Endometrium (tissue), 2 donors: ENCODE measurements around the gene ERFL.
"Not testable (repeated sequence)": the region's sequence is repeated elsewhere in the genome, so short reads cannot be mapped to it uniquely, and the experiment has no call there.

Source experiments
- FAIRE-seq: peaks from 2 replicates; lab custom pipeline; 2012; peaks lifted over from hg19 to GRCh38; lab: Jason Lieb, UNC
- donor health status: control.
- donor health status: control.

The ERFL gene

DNA sequence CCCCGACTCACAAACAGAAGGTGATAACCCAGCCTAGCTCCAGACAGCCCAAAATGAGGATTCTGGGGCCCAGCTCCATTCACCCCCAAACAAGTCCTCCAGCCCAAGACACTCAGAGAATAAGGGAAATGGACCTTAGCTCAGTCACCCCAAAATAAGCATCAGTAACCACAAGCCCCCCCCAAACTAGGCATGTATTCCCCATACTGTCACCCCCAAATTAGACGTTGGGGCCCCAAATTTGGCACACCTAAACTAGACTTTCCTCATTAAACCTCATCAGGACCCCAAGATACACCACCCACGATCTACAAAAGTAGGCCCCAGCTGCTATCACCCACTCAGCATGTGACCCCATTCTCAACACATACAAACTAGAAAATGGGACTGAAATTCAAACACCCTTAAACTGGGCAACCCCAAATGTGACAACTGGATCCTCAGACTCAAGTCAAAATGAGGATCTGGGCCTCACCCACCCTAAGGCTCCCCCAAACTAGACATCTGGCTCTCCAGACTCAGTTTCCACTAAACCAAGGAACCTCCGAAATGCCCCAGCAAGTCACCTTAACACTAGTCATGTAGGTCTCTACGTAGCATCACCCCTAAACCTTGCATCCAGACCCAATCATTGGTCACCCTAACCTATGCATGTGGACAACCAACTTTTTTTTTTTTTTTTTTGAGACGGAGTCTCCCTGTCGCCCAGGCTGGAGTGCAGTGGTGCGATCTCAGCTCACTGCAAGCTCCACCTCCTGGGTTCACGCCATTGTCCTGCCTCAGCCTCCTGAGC, 13.4 kb upstream of the ERFL start:
- no peak for FAIRE-seq

DNA sequence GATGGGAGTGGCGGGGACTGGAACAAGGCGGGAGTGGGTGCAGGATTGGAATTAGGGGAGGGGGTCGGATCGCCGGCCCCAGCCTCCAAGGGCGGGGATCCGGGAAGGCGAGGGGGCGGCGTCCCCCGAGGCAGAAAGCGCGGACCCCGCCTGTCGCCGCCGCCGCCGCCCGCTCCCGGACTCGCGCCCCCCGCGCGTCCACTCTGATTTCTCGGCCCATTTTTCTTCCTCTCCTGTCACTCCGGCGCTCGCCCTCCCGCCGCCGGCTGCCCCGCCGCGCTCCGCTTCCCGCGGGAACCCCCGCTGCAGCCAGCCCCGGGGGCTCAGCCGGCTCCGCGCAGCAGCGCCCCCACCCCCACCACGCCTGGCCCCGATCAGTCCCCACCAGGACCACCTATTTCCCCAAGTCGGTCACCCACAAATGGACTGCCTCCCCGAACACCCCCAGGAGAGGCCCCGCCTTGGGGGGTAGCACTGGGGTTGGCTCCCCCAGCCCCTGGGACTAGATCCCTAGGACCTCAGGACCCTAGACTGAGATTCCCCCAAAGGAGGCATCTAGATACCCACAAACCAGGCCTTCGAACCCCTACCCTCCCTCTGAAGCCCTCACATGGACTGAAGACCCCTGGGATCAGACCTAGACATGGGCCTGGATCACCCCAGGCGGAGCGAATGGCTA, 12.6 kb upstream of the ERFL start:
- no peak for FAIRE-seq

DNA sequence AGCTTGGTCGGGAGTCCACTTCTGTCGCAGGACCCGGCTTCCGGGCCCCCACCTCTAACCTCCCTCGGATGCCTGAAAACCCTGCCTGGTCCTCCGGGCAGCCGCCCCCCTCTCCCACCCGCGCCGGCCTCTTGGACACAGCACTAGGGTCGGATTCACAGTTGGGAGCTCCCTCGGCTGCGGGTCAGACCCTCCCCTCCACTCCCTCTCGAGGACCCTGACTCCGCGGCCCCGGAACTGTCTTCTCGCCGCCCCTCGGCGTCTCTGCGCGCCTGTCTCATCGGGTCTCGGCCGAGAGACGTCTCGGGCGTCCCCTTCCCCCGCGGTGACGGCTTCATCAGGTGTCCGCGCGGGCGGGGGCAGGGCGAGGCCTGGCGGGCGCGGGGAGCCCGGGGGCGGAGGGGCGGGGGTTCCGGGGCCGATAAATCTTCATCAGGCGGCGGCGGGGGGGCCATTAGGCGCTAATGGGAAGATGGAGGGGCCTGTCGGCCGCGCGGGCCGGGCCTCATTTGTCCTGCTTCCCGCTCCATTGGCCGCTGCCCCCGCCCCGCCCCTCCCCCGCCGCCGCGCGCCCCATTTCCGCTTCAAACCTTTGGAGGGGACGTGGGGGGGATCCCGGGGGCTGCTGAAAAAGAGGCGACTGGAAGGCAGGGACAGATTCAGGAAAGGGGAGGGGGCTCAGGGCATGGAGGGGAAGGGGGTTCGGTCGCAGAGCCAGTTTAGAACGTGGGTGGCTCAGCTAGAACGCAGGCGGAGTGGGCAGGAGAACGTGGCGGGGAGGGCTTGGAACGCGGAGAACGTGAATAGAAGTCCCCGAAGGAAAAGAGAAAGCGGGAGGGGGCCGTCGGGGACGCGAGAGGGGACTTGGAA, 11.8 kb upstream of the ERFL start:
- FAIRE-seq, result no peak

- not testable (repeated sequence) for FAIRE-seq
Observed at GRCh38 chr19:41939209-41939608, 11.0 kb upstream of the ERFL start.

GRCh38 chr19:41937525-41938468, 9.5 kb upstream of the ERFL start:
- no peak for FAIRE-seq

DNA sequence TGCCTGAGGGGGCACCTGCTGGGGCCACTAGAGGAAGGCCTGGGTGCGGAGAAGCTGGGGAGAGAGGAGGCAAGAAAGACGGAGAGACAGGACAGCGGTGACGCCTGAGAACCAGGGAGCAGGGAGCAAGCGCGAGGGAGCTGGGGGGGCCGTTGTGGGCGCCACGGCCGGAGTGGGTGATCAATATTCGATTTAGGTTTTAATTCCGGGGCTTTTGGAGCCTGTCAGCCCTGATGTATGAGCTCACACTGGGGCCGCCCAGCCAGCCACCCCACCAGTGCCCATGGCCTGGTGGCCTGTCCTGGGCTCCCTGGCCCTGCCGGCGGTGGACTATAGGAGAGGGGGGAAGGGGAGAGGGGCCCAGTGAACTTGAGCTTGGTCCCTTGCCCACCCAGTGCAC, 8.7 kb upstream of the ERFL start:
- no peak for FAIRE-seq

DNA sequence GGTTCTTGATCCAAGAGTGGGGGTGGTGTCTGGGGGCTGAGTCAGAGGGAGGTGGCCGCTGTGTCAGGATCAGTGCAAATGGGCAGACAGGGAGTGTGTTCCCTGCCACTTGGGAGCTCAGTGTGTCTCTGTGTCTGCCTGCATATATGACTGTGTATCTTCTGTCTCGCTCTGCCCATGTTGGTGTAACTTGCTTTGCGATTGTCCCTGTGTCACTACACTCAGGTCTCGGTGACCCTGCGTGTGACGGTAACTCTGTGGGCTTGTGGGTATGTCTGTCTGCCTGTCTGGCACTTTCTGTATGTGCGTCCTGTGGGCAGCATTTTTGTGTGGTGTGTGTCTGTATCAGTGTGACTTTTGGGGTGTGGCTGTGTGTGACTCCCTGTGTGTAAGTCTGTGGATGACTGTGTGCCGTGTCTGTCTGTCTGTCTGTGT, 8.2 kb upstream of the ERFL start:
- no peak for FAIRE-seq

DNA sequence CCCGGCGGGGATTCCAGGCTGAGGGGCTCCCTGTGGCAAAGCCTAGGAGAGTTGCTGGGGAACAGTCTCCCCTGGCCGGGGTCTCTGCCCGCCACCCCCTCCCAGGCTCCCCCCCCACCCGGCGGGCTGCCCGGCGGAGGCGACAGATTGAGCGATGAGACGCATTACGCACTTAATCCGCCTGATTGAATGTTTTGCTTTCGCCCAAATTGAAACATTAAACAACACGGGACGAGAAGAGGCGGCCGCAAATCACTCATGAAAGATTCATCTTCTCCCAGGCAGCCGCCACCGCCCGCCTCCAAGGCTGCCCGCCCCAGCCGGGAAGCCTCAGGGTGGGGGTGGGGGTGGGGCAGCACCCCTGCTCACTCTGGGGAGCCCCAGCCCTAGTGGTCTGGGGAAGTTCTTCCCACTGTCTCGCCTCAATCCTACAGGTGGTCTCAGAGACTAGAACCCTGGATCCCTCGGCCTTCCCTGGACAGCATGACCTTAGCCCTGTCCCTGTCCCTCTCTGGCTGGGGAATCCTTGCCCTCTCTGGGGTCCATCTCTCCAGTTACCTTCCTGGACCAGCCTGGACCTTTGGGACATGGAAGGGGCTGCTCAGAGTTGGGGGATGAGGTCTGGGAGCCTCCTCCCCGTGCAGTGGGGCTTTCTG, 7.6 kb upstream of the ERFL start:
- FAIRE-seq, result no peak

DNA sequence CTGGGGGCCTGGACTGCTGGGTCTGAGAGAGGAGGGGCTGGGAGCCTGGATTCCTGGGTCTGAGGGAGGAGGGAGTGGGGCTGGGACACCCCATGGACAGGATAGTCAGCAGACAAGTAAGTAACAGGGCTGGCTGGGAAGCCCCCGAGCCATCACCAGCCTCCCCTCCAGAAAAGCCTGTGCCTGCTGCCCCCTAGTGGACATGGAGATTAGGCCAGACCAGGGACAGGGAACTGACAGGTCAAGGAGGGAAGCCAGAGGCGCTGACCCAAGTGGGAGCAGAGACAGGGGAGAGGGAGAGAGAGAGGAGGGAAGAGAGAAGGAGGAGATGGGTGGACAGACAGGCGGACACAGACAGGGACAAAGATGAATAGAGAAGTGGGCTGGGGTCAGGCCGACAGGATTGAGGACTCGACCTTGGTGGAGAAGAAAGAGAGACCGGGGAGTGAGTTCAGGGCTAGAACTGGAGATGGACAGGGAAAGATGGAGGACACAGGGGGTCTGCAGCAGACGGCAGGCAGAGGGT, 6.7 kb upstream of the ERFL start:
- FAIRE-seq, result no peak

- FAIRE-seq, result no peak
Observed at GRCh38 chr19:41933693-41934426, 5.6 kb upstream of the ERFL start.

GRCh38 chr19:41932720-41933332, 4.6 kb upstream of the ERFL start:
- FAIRE-seq, result no peak

GRCh38 chr19:41932259-41932719, 4.0 kb upstream of the ERFL start:
- no peak for FAIRE-seq

- FAIRE-seq, result no peak
Observed at GRCh38 chr19:41930926-41931592, 2.8 kb upstream of the ERFL start.

GRCh38 chr19:41930322-41930722, 2.1 kb upstream of the ERFL start:
- FAIRE-seq, result no peak

DNA sequence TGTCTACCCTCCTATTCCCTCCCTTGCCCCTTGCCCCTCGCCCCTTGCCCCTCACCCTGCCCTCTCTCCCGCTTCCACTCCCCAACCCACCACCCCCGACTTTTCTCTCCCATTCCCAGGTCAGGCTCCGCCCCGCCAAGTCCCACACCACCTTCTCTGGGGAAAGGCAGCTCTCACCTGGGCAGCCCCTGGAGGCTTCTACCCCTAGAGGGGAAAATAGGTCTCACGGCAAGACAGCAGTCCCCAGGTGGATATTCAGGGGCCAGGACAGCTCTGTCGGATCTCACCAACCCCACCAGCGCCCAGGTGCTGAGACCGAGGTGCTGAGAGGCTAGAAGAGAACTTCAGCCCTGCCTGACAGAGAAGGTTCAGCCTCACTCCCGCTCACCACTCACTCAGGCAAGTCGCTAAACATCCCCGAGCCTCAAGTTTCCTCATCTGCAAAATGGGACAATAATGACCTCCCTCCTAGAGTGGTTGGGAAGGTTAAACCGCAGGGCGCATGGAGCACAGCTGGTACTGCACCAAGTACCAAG, 1.4 kb upstream of the ERFL start:
- FAIRE-seq, result no peak

- FAIRE-seq, result no peak
Observed at GRCh38 chr19:41928754-41929535, 696 bp upstream of the ERFL start.

- FAIRE-seq, result no peak
Observed at GRCh38 chr19:41927497-41928192, 604 bp downstream of the ERFL start.
